HG03025 (cell line): Measurements from ENCODE around the gene SLC25A12.

Experiments
- ATAC-seq: cut with Tn5 transposase; IDR thresholded peaks from one replicate; pipeline ENCODE4 v1.9.1; 2021; ENCODE audit warnings: mild to moderate bottlenecking, moderate library complexity; ENCODE audit not compliant: unreplicated experiment, low FRiP score

Gene SLC25A12

DNA sequence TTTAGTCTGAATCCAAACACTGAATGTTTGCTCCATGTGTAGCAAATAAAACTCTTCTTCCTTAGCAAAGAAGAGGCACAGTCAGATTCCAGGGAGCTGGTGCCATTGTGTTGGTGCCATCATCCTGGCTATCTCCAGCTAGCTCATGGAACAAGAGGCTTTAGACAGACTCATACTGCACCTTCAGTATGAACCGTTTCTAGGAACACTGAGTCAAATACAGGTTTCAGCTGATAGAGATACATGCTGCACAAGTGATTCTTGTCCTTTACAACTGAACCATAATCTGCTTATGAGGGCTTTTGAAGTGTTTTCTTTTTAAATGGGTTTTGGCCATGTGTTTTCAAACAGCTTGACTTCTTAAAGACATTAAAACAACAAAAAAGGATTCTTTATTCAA is 148.9 kb downstream of the SLC25A12 start:
- ATAC-seq: no peak

DNA sequence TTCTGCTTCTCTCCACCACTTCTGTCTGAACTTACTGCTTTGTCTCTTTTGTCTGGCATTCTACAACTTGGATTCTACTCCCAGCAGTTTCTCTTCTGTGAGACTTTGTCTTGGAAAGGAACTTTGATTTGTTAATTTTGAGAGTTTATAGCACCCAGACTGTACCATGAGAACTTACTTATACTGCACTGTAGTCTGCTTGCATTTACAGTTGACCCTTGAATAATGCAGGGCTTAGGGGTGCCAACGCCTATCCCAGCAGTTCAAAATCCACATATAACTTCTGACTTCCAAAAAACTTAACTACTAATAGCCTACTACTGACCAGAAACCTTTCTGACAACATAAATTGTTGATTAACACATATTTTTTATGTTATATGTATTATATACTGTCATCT is 151.3 kb downstream of the SLC25A12 start:
- ATAC-seq: no peak

DNA sequence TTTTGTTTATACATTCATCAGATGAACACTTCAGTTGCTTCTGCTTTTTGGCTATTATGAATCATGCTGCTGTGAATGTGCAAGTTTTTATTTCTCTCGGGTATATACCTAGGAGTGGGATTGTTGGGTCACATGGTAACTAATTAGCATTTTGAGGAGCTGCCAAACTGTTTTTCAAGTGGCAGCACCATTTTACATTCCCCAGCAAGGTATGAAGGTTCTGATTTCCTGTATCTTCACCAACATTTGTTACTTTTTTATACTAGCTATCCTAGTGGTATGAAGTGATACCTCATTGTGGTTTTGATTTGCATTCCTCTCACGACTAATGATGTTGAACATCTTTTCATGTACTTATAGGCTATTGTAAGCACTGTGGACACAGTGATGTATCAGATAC is 152.9 kb downstream of the SLC25A12 start:
- ATAC-seq: no peak

DNA sequence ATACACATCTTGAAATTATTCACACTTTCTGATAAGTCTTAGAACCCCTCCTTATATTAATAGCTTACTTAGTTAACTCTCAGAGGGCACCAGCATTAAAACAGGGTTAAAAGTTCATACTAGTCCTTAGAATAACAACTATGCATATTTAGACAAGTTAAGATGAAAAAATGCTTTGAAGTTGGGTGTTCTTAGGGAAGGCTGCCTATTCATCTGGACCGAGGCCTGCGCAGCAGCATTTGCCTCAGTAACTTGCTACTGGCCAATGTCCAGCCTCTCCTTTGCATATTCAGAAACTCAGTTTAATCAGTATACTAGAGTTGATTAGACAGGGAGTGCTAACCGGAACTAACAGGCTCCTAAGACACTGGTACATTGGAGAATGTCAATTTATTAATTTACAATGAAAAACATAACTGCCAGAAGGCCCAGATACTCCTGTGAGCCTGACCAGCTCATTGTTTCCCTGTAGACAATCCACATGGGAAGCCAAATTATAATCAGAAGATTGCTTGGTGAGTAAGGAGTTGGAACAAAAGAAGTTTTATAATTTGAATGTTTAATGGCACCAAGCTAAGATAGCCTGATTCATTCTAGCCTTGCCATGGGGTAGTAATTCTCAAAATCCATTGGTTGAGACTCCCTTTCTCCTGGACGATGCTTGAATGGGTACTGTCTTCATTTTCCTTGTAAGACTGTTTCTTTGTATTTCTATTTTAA is 157.9 kb downstream of the SLC25A12 start:
- no peak for ATAC-seq
